GM18517 (cell line): ENCODE results near the gene EPHA7.

Experiments used
- ATAC-seq: cut with Tn5 transposase; IDR thresholded peaks from one replicate; pipeline ENCODE4 v1.9.1; 2021; ENCODE audit warnings: mild to moderate bottlenecking, moderate library complexity; ENCODE audit not compliant: unreplicated experiment

EPHA7 gene

GRCh38 chr6:93259332-93259731 lies 160.0 kb downstream of the EPHA7 start:
- no peak for ATAC-seq

GRCh38 chr6:93252930-93253329 lies 166.4 kb downstream of the EPHA7 start:
- ATAC-seq: no peak

GRCh38 chr6:93248631-93249030 lies 170.7 kb downstream of the EPHA7 start:
- no peak for ATAC-seq

GRCh38 chr6:93243231-93243778 lies 176.1 kb downstream of the EPHA7 start:
- ATAC-seq: no peak

- ATAC-seq: no peak
These were observed 177.3 kb downstream of the EPHA7 start for GRCh38 chr6:93242049-93242448.

GRCh38 chr6:93238632-93239031 lies 180.7 kb downstream of the EPHA7 start:
- ATAC-seq: no peak

- no peak for ATAC-seq
These were observed 183.6 kb downstream of the EPHA7 start for GRCh38 chr6:93235775-93236174.

GRCh38 chr6:93226822-93227221 lies 192.5 kb downstream of the EPHA7 start:
- ATAC-seq: no peak

GRCh38 chr6:93222071-93222851 lies 197.1 kb downstream of the EPHA7 start:
- ATAC-seq: no peak

- no peak for ATAC-seq
These were observed 199.9 kb downstream of the EPHA7 start for GRCh38 chr6:93219447-93219846.

GRCh38 chr6:93218096-93218495 lies 201.3 kb downstream of the EPHA7 start:
- no peak for ATAC-seq

GRCh38 chr6:93213028-93213427 lies 206.3 kb downstream of the EPHA7 start:
- ATAC-seq: no peak

- ATAC-seq: no peak
These were observed 208.5 kb downstream of the EPHA7 start for GRCh38 chr6:93210908-93211307.

GRCh38 chr6:93209358-93209757 lies 210.0 kb downstream of the EPHA7 start:
- ATAC-seq: no peak

GRCh38 chr6:93196406-93196970 lies 222.9 kb downstream of the EPHA7 start:
- ATAC-seq: no peak

GRCh38 chr6:93194480-93194879 lies 224.9 kb downstream of the EPHA7 start:
- no peak for ATAC-seq

GRCh38 chr6:93193868-93194267 lies 225.5 kb downstream of the EPHA7 start:
- ATAC-seq: no peak
